ENCODE data around the gene ACE2.

GRCh38 chrX:15563056-15563455 lies 37.7 kb downstream of the ACE2 start:
- no peak for TF ChIP-seq ARNT (IDR thresholded peaks at IDR 0.05)
- no peak for TF ChIP-seq FOXM1 (IDR thresholded peaks at IDR 0.05; ENCODE audit: borderline replicate concordance)
- TF ChIP-seq BHLHE40 (IDR thresholded peaks at IDR 0.05; ENCODE audit: borderline replicate concordance), result no peak
- TF ChIP-seq SP1 (IDR thresholded peaks at IDR 0.05), result no peak
- TF ChIP-seq FOXK2 (IDR thresholded peaks at IDR 0.05), result no peak
- TF ChIP-seq SUZ12 (IDR thresholded peaks at IDR 0.05), result no peak
- TF ChIP-seq ELF4 (IDR thresholded peaks at IDR 0.05), result no peak
- TF ChIP-seq FOXA1 (IDR thresholded peaks at IDR 0.05), result no peak
- no peak for TF ChIP-seq HDGF (IDR thresholded peaks at IDR 0.05; ENCODE audit: borderline replicate concordance)
- TF ChIP-seq PKNOX1 (IDR thresholded peaks at IDR 0.05), result no peak
- TF ChIP-seq CTBP1 (IDR thresholded peaks at IDR 0.05; ENCODE audit: borderline replicate concordance), result no peak
- no peak for TF ChIP-seq TARDBP (IDR thresholded peaks at IDR 0.05)
- no peak for TF ChIP-seq L3MBTL2 (conservative IDR thresholded peaks at IDR 0.05)

Measured in HEK293T (cell line).